ENCODE results near the gene SUGCT. TPM values are rescaled to one million over a fixed set of nuclear protein-coding genes. Genes with fewer than 3 reads are reported as not detected.

SUGCT gene
- polyA plus RNA-seq, 1 of the 3 experiments (the other 2 are of a cell fraction), result 53.7 TPM

- no peak for TF ChIP-seq USF2 (IDR thresholded peaks at IDR 0.05; ENCODE audit: borderline replicate concordance, low read depth, low read length)
- TF ChIP-seq RAD21 (IDR thresholded peaks at IDR 0.05; ENCODE audit: low read length), result no peak
- TF ChIP-seq PBX3 (IDR thresholded peaks at IDR 0.05), result no peak
- TF ChIP-seq RCOR1 (IDR thresholded peaks at IDR 0.05; ENCODE audit: low read length), result no peak
- TF ChIP-seq RFX5 (IDR thresholded peaks at IDR 0.05; ENCODE audit: low read length), result no peak
- no peak for TF ChIP-seq POLR2AphosphoS5 (IDR thresholded peaks at IDR 0.05; ENCODE audit: low read depth, low read length)
- peak; percentile 55; the same call in 1 of the 2 replicates for TF ChIP-seq MEF2A (IDR thresholded peaks at IDR 0.05; ENCODE audit: borderline replicate concordance, low read depth)
- peak; percentile 56; the same call in 1 of the 2 replicates for TF ChIP-seq JUND (IDR thresholded peaks at IDR 0.05)
- TF ChIP-seq TCF12 (IDR thresholded peaks at IDR 0.05), result peak; percentile 56
Measured at GRCh38 chr7:40538281-40538680, 403.5 kb downstream of the SUGCT start (continued).

GRCh38 chr7:40541336-40541735 lies 406.5 kb downstream of the SUGCT start:
- H2AFZ ChIP-seq (ENCODE audit: low read depth), result no peak overlapping the region
- TF ChIP-seq REST (IDR thresholded peaks at IDR 0.05; ENCODE audit: low read depth, low read length) (no peak), CTCF (IDR thresholded peaks at IDR 0.05) (no peak), MXI1 (IDR thresholded peaks at IDR 0.05; ENCODE audit: low read depth, low read length) (no peak), CHD2 (IDR thresholded peaks at IDR 0.05; ENCODE audit: low read length, partially characterized antibody) (no peak), USF2 (IDR thresholded peaks at IDR 0.05; ENCODE audit: borderline replicate concordance, low read depth, low read length) (no peak), JUND (IDR thresholded peaks at IDR 0.05) (no peak), GABPA (IDR thresholded peaks at IDR 0.05; ENCODE audit: low read depth) (no peak)
- peaks cover 28 to 44% of the 10 kb centered on the region in 2 experiments for H3K4me1 ChIP-seq (ENCODE audit: control insufficient read depth in 1 of 2, insufficient read depth in 2 of 2, low read depth in 1 of 2, low read length in 1 of 2)
- 87% methylated on average over 1 of the region's 1 CpG for WGBS (ENCODE audit: low lambda C conversion rate)
- H3F3A ChIP-seq (replicated peaks; ENCODE audit: insufficient read depth), result peaks cover 34% of the 10 kb centered on the region
- H3K4me2 ChIP-seq, result no peak overlapping the region
- H3K36me3 ChIP-seq (replicated peaks in 1 of 2; ENCODE audit: control insufficient read depth in 1 of 2, insufficient read depth in 2 of 2, low read length in 1 of 2), result peaks cover 5 to 32% of the 10 kb centered on the region in 2 experiments
- no peaks in the 10 kb centered on the region for H3K9me3 ChIP-seq
- CTCF ChIA-PET, result interaction anchor here (2.1 kb wide), 1 partner anchor 10 kb away, joined by 6 read pairs; no protein-coding TSS in a partner anchor
- H3K27me3 ChIP-seq (ENCODE audit: insufficient read depth), result no peaks in the 10 kb centered on the region
- peaks cover 90% of the 10 kb centered on the region for H3K79me2 ChIP-seq (ENCODE audit: insufficient read depth)
- POLR2A ChIA-PET, result interaction anchor here (0.6 kb wide), 1 partner anchor 337 kb away, joined by 3 read pairs; no protein-coding TSS in a partner anchor
- H3K27ac ChIP-seq (ENCODE audit: low read depth in 2 of 2, low read length in 1 of 2), result peak overlapping the region; percentile 62 to 99; a peak in 2 of 4 replicates
- no peak overlapping the region for H3K4me3 ChIP-seq (ENCODE audit: low read depth in 2 of 2, low read length in 1 of 2)
- no peaks in the 10 kb centered on the region for H3K9me2 ChIP-seq
- no peak for DNase-seq
- H3K9ac ChIP-seq, result no peak overlapping the region
- H4K20me1 ChIP-seq (ENCODE audit: insufficient read depth), result no peaks in the 10 kb centered on the region

Measured in SK-N-SH (cell line).